HEK293 (cell line): ENCODE measurements around the gene UPB1.

Experiments
- EGR2 ChIP-seq: fragments of 450-650 bp; formaldehyde crosslinking; IDR thresholded peaks from 2 replicates; pipeline ENCODE4 v1.5.1; 2016; ENCODE audit warnings: low read depth, missing biosample characterization, missing genetic modification characterization
- GLI2 ChIP-seq: fragments of 450-650 bp; formaldehyde crosslinking; IDR thresholded peaks from 2 replicates; pipeline ENCODE4; 2017; ENCODE audit warnings: missing biosample characterization, missing genetic modification characterization, low read depth, borderline replicate concordance
- KLF9 ChIP-seq: fragments of 450-650 bp; formaldehyde crosslinking; IDR thresholded peaks from 2 replicates; pipeline ENCODE4 v1.5.1; 2016; ENCODE audit warnings: missing biosample characterization, missing genetic modification characterization, low read depth
- SCRT2 ChIP-seq: fragments of 450-650 bp; formaldehyde crosslinking; IDR thresholded peaks from 2 replicates; pipeline ENCODE4 v1.5.1; 2016; ENCODE audit warnings: missing biosample characterization, missing genetic modification characterization
- ZBTB1 ChIP-seq: fragments of 450-650 bp; formaldehyde crosslinking; IDR thresholded peaks from 2 replicates; pipeline ENCODE4 v1.5.1; 2016; ENCODE audit warnings: missing biosample characterization, missing genetic modification characterization
- ZBTB20 ChIP-seq: fragments of 450-650 bp; formaldehyde crosslinking; IDR thresholded peaks from 2 replicates; pipeline ENCODE4 v1.5.1; 2016; ENCODE audit warnings: missing biosample characterization, missing genetic modification characterization
- ZBTB48 ChIP-seq: fragments of 450-650 bp; formaldehyde crosslinking; IDR thresholded peaks from 2 replicates; pipeline ENCODE4 v1.5.1; 2016; ENCODE audit warnings: missing biosample characterization, missing genetic modification characterization
- ZNF10 ChIP-seq: fragments of 450-650 bp; formaldehyde crosslinking; IDR thresholded peaks from 2 replicates; pipeline ENCODE4 v1.5.1; 2017; ENCODE audit warnings: missing biosample characterization, missing genetic modification characterization
- ZNF112 ChIP-seq: fragments of 450-650 bp; formaldehyde crosslinking; IDR thresholded peaks from 2 replicates; pipeline ENCODE4 v1.5.0; 2017; ENCODE audit warnings: missing biosample characterization, missing genetic modification characterization
- ZNF132 ChIP-seq: fragments of 450-650 bp; formaldehyde crosslinking; IDR thresholded peaks from 2 replicates; pipeline ENCODE4 v1.5.1; 2017; ENCODE audit warnings: missing biosample characterization, missing genetic modification characterization, borderline replicate concordance
- ZNF140 ChIP-seq: fragments of 450-650 bp; formaldehyde crosslinking; IDR thresholded peaks from 2 replicates; pipeline ENCODE4 v1.5.1; 2016; ENCODE audit warnings: missing biosample characterization, missing genetic modification characterization
- ZNF19 ChIP-seq: fragments of 450-650 bp; formaldehyde crosslinking; IDR thresholded peaks from 2 replicates; pipeline ENCODE4; 2016; ENCODE audit warnings: missing biosample characterization, missing genetic modification characterization, low read depth
- ZNF292 ChIP-seq: fragments of 450-650 bp; formaldehyde crosslinking; IDR thresholded peaks from 2 replicates; pipeline ENCODE4 v1.5.1; 2016; ENCODE audit warnings: low read depth, missing biosample characterization, missing genetic modification characterization, borderline replicate concordance
- ZNF324 ChIP-seq: fragments of 450-650 bp; formaldehyde crosslinking; IDR thresholded peaks from 2 replicates; pipeline ENCODE4 v1.5.1; 2016; ENCODE audit warnings: missing biosample characterization, missing genetic modification characterization
- ZNF341 ChIP-seq: fragments of 450-650 bp; formaldehyde crosslinking; IDR thresholded peaks from 2 replicates; pipeline ENCODE4; 2016; ENCODE audit warnings: low read depth, missing biosample characterization, missing genetic modification characterization
- ZNF610 ChIP-seq: fragments of 450-650 bp; formaldehyde crosslinking; IDR thresholded peaks from 2 replicates; pipeline ENCODE4 v1.5.1; 2016; ENCODE audit warnings: missing biosample characterization, missing genetic modification characterization, borderline replicate concordance
- ZNF660 ChIP-seq: fragments of 450-650 bp; IDR thresholded peaks from 2 replicates; pipeline ENCODE4 v1.5.1; 2018; ENCODE audit warnings: missing biosample characterization, mild to moderate bottlenecking, missing genetic modification characterization
- ZNF701 ChIP-seq: fragments of 450-650 bp; formaldehyde crosslinking; IDR thresholded peaks from 2 replicates; pipeline ENCODE4 v1.5.1; 2016; ENCODE audit warnings: missing biosample characterization, missing genetic modification characterization
- ZNF76 ChIP-seq: fragments of 450-650 bp; formaldehyde crosslinking; IDR thresholded peaks from 2 replicates; pipeline ENCODE4; 2016; ENCODE audit warnings: low read depth, missing biosample characterization, missing genetic modification characterization, borderline replicate concordance
- TF ChIP-seq, protein P1 (sequence below): fragments of 450-650 bp; formaldehyde crosslinking; IDR thresholded peaks from 2 replicates; pipeline ENCODE4 v1.5.1; 2016; ENCODE audit warnings: missing biosample characterization, missing genetic modification characterization
- TF ChIP-seq, protein P2 (sequence below): fragments of 450-650 bp; formaldehyde crosslinking; IDR thresholded peaks from 2 replicates; pipeline ENCODE4 v1.5.1; 2016; ENCODE audit warnings: missing biosample characterization, missing genetic modification characterization, low read depth
- TF ChIP-seq, protein P3 (sequence below): fragments of 450-650 bp; formaldehyde crosslinking; IDR thresholded peaks from 2 replicates; pipeline ENCODE4 v1.5.1; 2016; ENCODE audit warnings: missing biosample characterization, missing genetic modification characterization
- TF ChIP-seq, protein P4 (sequence below): fragments of 450-650 bp; formaldehyde crosslinking; IDR thresholded peaks from 2 replicates; pipeline ENCODE4 v1.5.1; 2017; ENCODE audit warnings: missing biosample characterization, missing genetic modification characterization
- TF ChIP-seq, protein P5 (sequence below): fragments of 450-650 bp; formaldehyde crosslinking; IDR thresholded peaks from 2 replicates; pipeline ENCODE4 v1.5.1; 2017; ENCODE audit warnings: missing biosample characterization, missing genetic modification characterization
- TF ChIP-seq, protein P6 (sequence below): fragments of 450-650 bp; formaldehyde crosslinking; IDR thresholded peaks from 2 replicates; pipeline ENCODE4 v1.5.1; 2017; ENCODE audit warnings: missing biosample characterization, missing genetic modification characterization
- TF ChIP-seq, protein P7 (sequence below): fragments of 450-650 bp; formaldehyde crosslinking; IDR thresholded peaks from 2 replicates; pipeline ENCODE4 v1.5.1; 2016; ENCODE audit warnings: missing biosample characterization, missing genetic modification characterization

The UPB1 gene

DNA sequence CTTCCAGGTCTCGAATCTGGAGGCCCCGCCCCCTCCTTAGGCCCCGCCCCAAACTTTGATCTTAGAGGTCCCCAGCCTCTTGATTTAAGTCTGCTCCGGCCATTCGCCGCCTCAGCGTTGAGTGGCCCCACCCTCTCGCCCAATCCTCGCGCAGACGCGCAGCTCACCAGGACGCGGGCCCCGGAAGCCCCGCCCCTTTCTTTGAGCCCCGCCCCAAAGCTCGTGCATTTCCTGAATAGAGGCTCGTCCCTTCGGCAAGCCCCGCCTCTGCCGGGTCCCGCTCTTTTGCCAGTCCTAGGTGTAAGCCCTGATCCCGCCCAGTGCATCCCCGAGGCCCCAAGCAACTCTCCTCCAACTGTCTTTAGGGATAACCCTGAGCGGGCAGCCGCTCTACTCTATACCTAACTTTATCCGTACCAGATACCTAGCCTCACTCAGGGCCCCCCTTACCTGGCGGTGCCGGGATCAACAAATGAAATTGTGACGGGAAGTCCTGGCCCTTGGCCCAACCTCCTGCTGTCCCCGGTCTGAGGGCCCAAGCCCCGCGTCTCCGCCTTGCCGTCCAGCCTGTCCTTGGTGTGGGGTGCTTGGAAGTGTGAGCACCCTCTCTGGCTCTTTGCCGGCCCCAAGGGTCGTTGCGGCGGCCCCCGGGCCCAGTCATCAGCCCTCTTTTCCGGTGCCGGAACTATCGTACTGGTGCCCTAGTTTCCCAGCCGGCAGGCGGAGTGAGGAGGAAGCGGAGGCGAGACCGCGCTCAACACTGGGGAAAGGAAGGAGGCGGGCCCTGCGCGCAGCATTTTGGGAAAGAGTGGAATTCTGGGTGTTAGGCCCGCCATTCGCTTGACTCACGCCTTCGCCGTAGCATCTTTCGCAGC is 60.3 kb downstream of the UPB1 start, which contains the start of gene SNRPD3 (continued):
- peak; percentile 85; the same call in 1 of the 2 replicates for TF ChIP-seq ZNF610 (tag by site-specific recombination)
- TF ChIP-seq, protein P1, sequence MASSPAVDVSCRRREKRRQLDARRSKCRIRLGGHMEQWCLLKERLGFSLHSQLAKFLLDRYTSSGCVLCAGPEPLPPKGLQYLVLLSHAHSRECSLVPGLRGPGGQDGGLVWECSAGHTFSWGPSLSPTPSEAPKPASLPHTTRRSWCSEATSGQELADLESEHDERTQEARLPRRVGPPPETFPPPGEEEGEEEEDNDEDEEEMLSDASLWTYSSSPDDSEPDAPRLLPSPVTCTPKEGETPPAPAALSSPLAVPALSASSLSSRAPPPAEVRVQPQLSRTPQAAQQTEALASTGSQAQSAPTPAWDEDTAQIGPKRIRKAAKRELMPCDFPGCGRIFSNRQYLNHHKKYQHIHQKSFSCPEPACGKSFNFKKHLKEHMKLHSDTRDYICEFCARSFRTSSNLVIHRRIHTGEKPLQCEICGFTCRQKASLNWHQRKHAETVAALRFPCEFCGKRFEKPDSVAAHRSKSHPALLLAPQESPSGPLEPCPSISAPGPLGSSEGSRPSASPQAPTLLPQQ: peak; percentile 91; the same call in 1 of the 2 replicates
- TF ChIP-seq ZNF292: no peak
- peak; percentile 90; the same call in 1 of the 2 replicates for TF ChIP-seq ZNF660
- peak; percentile 95 for TF ChIP-seq ZBTB20 (tag by site-specific recombination)
- TF ChIP-seq ZBTB48: 0 out of 2 replicates have a peak, but pooled peaks have one; percentile 69
- peak; percentile 99 for TF ChIP-seq ZNF76 (tag by site-specific recombination)
- TF ChIP-seq ZNF324: peak; percentile 99
- peak; percentile 78 for TF ChIP-seq KLF9 (tag by site-specific recombination)
- TF ChIP-seq, protein P2, sequence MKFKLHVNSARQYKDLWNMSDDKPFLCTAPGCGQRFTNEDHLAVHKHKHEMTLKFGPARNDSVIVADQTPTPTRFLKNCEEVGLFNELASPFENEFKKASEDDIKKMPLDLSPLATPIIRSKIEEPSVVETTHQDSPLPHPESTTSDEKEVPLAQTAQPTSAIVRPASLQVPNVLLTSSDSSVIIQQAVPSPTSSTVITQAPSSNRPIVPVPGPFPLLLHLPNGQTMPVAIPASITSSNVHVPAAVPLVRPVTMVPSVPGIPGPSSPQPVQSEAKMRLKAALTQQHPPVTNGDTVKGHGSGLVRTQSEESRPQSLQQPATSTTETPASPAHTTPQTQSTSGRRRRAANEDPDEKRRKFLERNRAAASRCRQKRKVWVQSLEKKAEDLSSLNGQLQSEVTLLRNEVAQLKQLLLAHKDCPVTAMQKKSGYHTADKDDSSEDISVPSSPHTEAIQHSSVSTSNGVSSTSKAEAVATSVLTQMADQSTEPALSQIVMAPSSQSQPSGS (tag by site-specific recombination): peak; percentile 47; the same call in 1 of the 2 replicates
- peak; percentile 17; the same call in 1 of the 2 replicates for TF ChIP-seq ZNF341 (tag by site-specific recombination)
- TF ChIP-seq, protein P3, sequence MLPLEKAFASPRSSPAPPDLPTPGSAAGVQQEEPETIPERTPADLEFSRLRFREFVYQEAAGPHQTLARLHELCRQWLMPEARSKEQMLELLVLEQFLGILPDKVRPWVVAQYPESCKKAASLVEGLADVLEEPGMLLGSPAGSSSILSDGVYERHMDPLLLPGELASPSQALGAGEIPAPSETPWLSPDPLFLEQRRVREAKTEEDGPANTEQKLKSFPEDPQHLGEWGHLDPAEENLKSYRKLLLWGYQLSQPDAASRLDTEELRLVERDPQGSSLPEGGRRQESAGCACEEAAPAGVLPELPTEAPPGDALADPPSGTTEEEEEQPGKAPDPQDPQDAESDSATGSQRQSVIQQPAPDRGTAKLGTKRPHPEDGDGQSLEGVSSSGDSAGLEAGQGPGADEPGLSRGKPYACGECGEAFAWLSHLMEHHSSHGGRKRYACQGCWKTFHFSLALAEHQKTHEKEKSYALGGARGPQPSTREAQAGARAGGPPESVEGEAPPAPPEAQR (tag by site-specific recombination): peak; percentile 77; the same call in 1 of the 2 replicates
- TF ChIP-seq, protein P4, sequence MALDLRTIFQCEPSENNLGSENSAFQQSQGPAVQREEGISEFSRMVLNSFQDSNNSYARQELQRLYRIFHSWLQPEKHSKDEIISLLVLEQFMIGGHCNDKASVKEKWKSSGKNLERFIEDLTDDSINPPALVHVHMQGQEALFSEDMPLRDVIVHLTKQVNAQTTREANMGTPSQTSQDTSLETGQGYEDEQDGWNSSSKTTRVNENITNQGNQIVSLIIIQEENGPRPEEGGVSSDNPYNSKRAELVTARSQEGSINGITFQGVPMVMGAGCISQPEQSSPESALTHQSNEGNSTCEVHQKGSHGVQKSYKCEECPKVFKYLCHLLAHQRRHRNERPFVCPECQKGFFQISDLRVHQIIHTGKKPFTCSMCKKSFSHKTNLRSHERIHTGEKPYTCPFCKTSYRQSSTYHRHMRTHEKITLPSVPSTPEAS: peak; percentile 35; the same call in 1 of the 2 replicates
- TF ChIP-seq EGR2 (tag by site-specific recombination): peak; percentile 87
- TF ChIP-seq, protein P5, sequence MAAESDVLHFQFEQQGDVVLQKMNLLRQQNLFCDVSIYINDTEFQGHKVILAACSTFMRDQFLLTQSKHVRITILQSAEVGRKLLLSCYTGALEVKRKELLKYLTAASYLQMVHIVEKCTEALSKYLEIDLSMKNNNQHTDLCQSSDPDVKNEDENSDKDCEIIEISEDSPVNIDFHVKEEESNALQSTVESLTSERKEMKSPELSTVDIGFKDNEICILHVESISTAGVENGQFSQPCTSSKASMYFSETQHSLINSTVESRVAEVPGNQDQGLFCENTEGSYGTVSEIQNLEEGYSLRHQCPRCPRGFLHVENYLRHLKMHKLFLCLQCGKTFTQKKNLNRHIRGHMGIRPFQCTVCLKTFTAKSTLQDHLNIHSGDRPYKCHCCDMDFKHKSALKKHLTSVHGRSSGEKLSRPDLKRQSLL: 0 out of 2 replicates have a peak, but pooled peaks have one; percentile 17
- no peak for TF ChIP-seq ZNF112 (tag by site-specific recombination)
- TF ChIP-seq, protein P6, sequence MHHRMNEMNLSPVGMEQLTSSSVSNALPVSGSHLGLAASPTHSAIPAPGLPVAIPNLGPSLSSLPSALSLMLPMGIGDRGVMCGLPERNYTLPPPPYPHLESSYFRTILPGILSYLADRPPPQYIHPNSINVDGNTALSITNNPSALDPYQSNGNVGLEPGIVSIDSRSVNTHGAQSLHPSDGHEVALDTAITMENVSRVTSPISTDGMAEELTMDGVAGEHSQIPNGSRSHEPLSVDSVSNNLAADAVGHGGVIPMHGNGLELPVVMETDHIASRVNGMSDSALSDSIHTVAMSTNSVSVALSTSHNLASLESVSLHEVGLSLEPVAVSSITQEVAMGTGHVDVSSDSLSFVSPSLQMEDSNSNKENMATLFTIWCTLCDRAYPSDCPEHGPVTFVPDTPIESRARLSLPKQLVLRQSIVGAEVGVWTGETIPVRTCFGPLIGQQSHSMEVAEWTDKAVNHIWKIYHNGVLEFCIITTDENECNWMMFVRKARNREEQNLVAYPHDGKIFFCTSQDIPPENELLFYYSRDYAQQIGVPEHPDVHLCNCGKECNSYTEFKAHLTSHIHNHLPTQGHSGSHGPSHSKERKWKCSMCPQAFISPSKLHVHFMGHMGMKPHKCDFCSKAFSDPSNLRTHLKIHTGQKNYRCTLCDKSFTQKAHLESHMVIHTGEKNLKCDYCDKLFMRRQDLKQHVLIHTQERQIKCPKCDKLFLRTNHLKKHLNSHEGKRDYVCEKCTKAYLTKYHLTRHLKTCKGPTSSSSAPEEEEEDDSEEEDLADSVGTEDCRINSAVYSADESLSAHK (tag by site-specific recombination): peak; percentile 63; the same call in 1 of the 2 replicates
- no peak for TF ChIP-seq ZNF10 (tag by site-specific recombination)
- no peak for TF ChIP-seq ZNF132 (tag by site-specific recombination)
- no peak for TF ChIP-seq ZBTB1 (tag by site-specific recombination)
- TF ChIP-seq ZNF19 (tag by site-specific recombination): no peak
- TF ChIP-seq, protein P7, sequence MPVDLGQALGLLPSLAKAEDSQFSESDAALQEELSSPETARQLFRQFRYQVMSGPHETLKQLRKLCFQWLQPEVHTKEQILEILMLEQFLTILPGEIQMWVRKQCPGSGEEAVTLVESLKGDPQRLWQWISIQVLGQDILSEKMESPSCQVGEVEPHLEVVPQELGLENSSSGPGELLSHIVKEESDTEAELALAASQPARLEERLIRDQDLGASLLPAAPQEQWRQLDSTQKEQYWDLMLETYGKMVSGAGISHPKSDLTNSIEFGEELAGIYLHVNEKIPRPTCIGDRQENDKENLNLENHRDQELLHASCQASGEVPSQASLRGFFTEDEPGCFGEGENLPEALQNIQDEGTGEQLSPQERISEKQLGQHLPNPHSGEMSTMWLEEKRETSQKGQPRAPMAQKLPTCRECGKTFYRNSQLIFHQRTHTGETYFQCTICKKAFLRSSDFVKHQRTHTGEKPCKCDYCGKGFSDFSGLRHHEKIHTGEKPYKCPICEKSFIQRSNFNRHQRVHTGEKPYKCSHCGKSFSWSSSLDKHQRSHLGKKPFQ (tag by site-specific recombination): peak; percentile 75
- peak; percentile 98 for TF ChIP-seq SCRT2 (tag by site-specific recombination)
- no peak for TF ChIP-seq GLI2 (tag by site-specific recombination)
- no peak for TF ChIP-seq ZNF140 (tag by site-specific recombination)
- TF ChIP-seq ZNF701 (tag by site-specific recombination): 0 out of 2 replicates have a peak, but pooled peaks have one; percentile 46
